Measurements from ENCODE around the gene DTHD1.

The DTHD1 gene

GRCh38 chr4:36241771-36242170 is 39.6 kb upstream of the DTHD1 start:
- Mint-ChIP-seq H3K4me3 (peak overlapping the region; percentile 5 to 13 (median 7)), H3K36me3 (ENCODE audit: low read depth) (peaks cover 4% of the 10 kb centered on the region), H3K4me1 (peaks cover 15% of the 10 kb centered on the region), H3K9me3 (peaks cover 4% of the 10 kb centered on the region), H3K27ac (no peak overlapping the region), H3K27me3 (ENCODE audit: low read depth) (peaks cover 57% of the 10 kb centered on the region)
- TF ChIP-seq, protein P1, sequence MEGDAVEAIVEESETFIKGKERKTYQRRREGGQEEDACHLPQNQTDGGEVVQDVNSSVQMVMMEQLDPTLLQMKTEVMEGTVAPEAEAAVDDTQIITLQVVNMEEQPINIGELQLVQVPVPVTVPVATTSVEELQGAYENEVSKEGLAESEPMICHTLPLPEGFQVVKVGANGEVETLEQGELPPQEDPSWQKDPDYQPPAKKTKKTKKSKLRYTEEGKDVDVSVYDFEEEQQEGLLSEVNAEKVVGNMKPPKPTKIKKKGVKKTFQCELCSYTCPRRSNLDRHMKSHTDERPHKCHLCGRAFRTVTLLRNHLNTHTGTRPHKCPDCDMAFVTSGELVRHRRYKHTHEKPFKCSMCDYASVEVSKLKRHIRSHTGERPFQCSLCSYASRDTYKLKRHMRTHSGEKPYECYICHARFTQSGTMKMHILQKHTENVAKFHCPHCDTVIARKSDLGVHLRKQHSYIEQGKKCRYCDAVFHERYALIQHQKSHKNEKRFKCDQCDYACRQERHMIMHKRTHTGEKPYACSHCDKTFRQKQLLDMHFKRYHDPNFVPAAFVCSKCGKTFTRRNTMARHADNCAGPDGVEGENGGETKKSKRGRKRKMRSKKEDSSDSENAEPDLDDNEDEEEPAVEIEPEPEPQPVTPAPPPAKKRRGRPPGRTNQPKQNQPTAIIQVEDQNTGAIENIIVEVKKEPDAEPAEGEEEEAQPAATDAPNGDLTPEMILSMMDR (IDR thresholded peaks at IDR 0.05; ENCODE audit: unreplicated experiment in 3 of 3), result no peak

DNA sequence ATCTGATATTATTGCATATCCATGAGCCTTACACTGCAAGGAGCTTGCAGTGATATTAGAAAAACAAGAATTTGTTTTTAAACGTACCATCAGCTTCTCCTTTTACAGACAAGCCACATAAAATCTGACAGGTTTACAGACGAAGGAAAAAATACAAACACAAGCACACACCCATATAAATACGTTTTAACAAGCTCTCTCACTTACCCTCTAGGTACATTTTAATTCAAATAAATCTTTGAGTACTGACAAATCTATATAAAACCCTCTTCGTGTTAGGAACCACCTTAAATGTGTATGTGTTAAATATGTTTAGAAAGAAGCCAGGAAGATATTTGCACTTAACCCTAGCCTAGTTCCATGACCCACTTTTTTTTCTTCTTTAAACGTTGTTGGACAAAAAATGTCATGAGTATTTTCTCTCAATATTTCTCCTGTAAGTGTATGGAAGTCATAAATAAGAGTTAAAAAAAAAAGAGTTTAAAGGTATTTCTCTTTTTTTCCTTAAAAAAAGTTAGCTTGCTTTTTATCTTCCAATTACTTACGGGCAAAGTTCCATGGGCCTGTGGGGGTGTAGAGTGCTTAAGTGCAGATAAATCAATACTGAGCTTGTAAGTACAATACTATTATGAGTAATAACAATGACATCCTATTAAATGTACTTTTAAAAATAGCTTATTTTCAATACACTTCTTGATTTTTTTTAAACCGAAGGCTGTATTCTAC is 38.6 kb upstream of the DTHD1 start:
- Mint-ChIP-seq H3K27ac (peak overlapping the region in 1 of 3 experiments; percentile 2), H3K4me3 (peak overlapping the region; percentile 84 to 87 (median 85)), H3K4me1 (peaks cover 15% of the 10 kb centered on the region), H3K9me3 (peaks cover 4% of the 10 kb centered on the region), H3K27me3 (ENCODE audit: low read depth) (peaks cover 66% of the 10 kb centered on the region), H3K36me3 (ENCODE audit: low read depth) (peaks cover 4% of the 10 kb centered on the region)
- TF ChIP-seq, protein P1 (IDR thresholded peaks at IDR 0.05; ENCODE audit: unreplicated experiment in 3 of 3), result no peak

DNA sequence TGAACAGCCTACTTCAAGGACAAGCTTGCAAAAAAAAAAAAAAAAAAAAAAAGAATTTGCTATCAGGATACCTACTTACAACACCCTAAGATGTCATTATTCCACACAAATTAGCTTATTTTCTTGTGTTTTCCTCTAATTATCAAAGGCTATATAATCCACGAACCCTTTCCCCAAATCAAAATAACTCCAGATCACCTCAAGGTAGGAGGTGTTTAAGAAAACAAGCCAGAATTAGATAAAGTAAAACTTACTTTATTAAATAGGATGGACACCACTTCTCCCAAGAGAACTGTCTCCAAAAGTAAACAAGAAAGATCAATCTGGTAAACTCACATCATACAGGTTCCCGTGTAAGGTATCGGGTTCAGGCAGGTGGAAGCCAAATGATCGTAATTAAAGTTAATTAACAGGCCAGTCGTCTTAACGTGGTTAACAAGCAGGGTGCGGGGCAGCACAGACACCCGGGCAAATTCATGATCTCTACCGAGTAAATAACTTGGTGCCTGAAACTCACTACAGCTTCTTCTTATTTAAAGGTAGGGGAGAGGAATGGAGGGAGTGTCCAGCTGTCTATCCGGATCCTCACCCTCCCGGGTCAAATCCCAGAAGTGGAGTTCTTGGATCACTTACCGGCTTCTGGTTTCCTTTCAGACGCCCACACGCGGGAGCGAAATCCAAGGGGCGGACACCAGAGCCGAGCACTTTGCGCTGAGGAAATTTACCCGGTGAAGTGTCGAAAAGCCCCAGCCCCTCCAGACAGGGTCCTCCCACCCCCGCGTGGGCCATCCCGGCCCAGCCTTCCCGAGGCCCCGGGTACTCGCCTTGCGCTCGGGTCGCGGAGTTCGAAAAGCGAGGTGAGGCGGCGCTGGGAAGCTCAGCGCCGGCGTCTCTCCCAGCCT is 37.8 kb upstream of the DTHD1 start:
- H3K27ac Mint-ChIP-seq, result peak overlapping the region in 1 of 3 experiments; percentile 67
- peak overlapping the region; percentile 84 to 87 (median 85) for H3K4me3 Mint-ChIP-seq
- no peaks in the 10 kb centered on the region for H3K9me3 Mint-ChIP-seq
- H3K36me3 Mint-ChIP-seq (ENCODE audit: low read depth), result no peaks in the 10 kb centered on the region
- TF ChIP-seq, protein P1 (IDR thresholded peaks at IDR 0.05; ENCODE audit: unreplicated experiment in 3 of 3), result no peak
- H3K27me3 Mint-ChIP-seq (ENCODE audit: low read depth), result peaks cover 67% of the 10 kb centered on the region
- peaks cover 15% of the 10 kb centered on the region for H3K4me1 Mint-ChIP-seq

GRCh38 chr4:36244257-36245082 is 36.9 kb upstream of the DTHD1 start, which contains the start of gene ARAP2:
Gene ARAP2 (minus strand): TSS chr4:36244514. CDS start chr4:36229486, 15,028 bp downstream.
- Mint-ChIP-seq H3K9me3 (no peaks in the 10 kb centered on the region), H3K36me3 (ENCODE audit: low read depth) (no peaks in the 10 kb centered on the region), H3K27me3 (ENCODE audit: low read depth) (peaks cover 75% of the 10 kb centered on the region), H3K4me1 (peaks cover 15% of the 10 kb centered on the region), H3K27ac (peak within 1 kb of the TSS in 2 of 3 experiments; percentile 51 to 80), H3K4me3 (peak within 1 kb of the TSS; percentile 85 to 91 (median 89))
- TF ChIP-seq, protein P1 (IDR thresholded peaks at IDR 0.05; ENCODE audit: unreplicated experiment in 3 of 3), result no peak

DNA sequence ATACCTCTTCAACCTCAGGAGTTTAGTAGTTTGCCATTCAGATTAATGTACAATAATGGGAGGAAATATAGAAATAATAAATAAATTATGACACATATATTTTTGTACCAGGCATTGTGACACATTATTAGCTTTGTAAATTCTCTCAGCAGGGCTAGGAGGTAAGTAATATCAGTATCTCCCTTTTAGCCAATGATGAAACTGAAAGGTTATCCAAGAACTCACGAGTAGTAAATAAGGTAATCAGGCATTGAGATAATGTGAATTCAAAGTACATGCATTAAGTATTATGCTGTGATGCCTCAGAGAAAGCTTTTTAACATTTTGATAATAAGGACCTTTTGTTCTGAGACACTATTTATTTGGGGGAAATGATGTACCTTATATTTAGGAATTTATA is 31.8 kb upstream of the DTHD1 start:
- Mint-ChIP-seq H3K27ac (no peak overlapping the region), H3K36me3 (ENCODE audit: low read depth) (no peaks in the 10 kb centered on the region), H3K4me1 (peaks cover 3% of the 10 kb centered on the region), H3K27me3 (ENCODE audit: low read depth) (peaks cover 59% of the 10 kb centered on the region), H3K4me3 (no peak overlapping the region), H3K9me3 (no peaks in the 10 kb centered on the region)
- TF ChIP-seq, protein P1 (IDR thresholded peaks at IDR 0.05; ENCODE audit: unreplicated experiment in 3 of 3), result no peak

Data from nephron (organoid).